ENCODE results near the gene BFSP1. TPM values are rescaled to one million over a fixed set of nuclear protein-coding genes. Genes with fewer than 3 reads are reported as not detected.

BFSP1 gene
- polyA plus RNA-seq, 1 of the 3 experiments (the other 2 are of a cell fraction), result 7.1 TPM

DNA sequence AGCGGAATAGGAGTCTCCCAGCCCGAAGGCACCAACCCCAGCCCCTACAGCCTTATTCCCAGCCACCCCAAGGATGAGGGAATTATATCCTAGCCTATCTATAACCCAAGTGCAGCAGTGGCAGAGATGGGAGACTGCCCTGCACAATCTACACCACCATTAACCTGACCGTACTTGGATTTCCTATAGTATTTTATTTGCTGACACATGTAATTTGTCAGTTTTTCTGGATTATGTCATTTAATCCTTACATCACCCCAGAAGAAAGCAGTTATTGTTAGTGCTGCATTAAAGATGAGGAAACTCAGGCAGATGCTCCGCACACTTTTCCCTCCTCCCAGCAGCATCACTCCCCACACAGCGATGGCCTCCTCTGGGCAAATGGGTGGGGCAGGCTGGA lies 6.0 kb downstream of the BFSP1 start:
- POLR2A ChIA-PET, result no interaction called here
- H3K4me1 ChIP-seq (ENCODE audit: control insufficient read depth in 1 of 2, insufficient read depth in 2 of 2, low read depth in 1 of 2, low read length in 1 of 2), result peaks cover 0 to 3% of the 10 kb centered on the region in 2 experiments; a peak in 1 of 4 replicates
- no peak overlapping the region for H3K9ac ChIP-seq
- no peak overlapping the region for H3K4me2 ChIP-seq
- CTCF ChIA-PET, result interaction anchor here (0.7 to 1.2 kb wide), 2 partner anchors 14 to 374 kb away, joined by 3 to 4 read pairs; no protein-coding TSS in a partner anchor
- no peak overlapping the region for H3K27ac ChIP-seq (ENCODE audit: low read depth in 2 of 2, low read length in 1 of 2)
- no peaks in the 10 kb centered on the region for H3F3A ChIP-seq (replicated peaks; ENCODE audit: insufficient read depth)
- no peaks in the 10 kb centered on the region for H4K20me1 ChIP-seq (ENCODE audit: insufficient read depth)
- no peaks in the 10 kb centered on the region for H3K27me3 ChIP-seq (ENCODE audit: insufficient read depth)
- DNase-seq, result no peak
- WGBS (ENCODE audit: low lambda C conversion rate), result 93% methylated on average over 5 of the region's 5 CpGs
- no peak overlapping the region for H2AFZ ChIP-seq (ENCODE audit: low read depth)
- no peak overlapping the region for H3K4me3 ChIP-seq (ENCODE audit: low read depth in 2 of 2, low read length in 1 of 2)
- H3K36me3 ChIP-seq (replicated peaks in 1 of 2; ENCODE audit: control insufficient read depth in 1 of 2, insufficient read depth in 2 of 2, low read length in 1 of 2), result no peaks in the 10 kb centered on the region
- no peaks in the 10 kb centered on the region for H3K9me3 ChIP-seq
- no peaks in the 10 kb centered on the region for H3K9me2 ChIP-seq
- H3K79me2 ChIP-seq (ENCODE audit: insufficient read depth), result no peaks in the 10 kb centered on the region
- TF ChIP-seq EZH2phosphoT487 (IDR thresholded peaks at IDR 0.05; ENCODE audit: borderline replicate concordance, low read depth), result no peak
- TF ChIP-seq RCOR1 (IDR thresholded peaks at IDR 0.05; ENCODE audit: low read length), result no peak
- TF ChIP-seq TCF12 (IDR thresholded peaks at IDR 0.05), result no peak

DNA sequence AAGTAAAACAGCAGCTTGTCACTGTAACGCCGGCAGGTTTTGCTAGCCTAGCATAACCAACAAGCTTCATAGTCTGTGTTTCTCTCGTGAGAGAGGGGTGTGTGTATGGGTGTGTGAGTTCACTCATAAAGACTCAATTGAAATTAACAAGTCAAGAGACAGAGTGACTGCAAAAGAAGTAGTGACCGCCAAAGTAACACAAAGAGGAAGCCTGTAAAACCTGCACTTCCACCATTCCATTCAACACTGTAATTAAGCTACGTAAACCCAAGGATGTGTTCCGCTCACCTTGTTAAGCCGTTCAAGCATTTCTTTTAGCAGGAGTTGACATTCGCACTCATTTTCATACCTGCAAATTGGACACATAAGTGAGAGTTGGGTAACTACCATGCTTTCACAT lies 6.6 kb downstream of the BFSP1 start:
- H3K4me1 ChIP-seq (ENCODE audit: control insufficient read depth in 1 of 2, insufficient read depth in 2 of 2, low read depth in 1 of 2, low read length in 1 of 2), result peaks cover 0 to 3% of the 10 kb centered on the region in 2 experiments; a peak in 1 of 4 replicates
- H3K36me3 ChIP-seq (replicated peaks in 1 of 2; ENCODE audit: control insufficient read depth in 1 of 2, insufficient read depth in 2 of 2, low read length in 1 of 2), result no peaks in the 10 kb centered on the region
- H2AFZ ChIP-seq (ENCODE audit: low read depth), result no peak overlapping the region
- WGBS (ENCODE audit: low lambda C conversion rate), result 72% methylated on average over 8 of the region's 8 CpGs
- H3F3A ChIP-seq (replicated peaks; ENCODE audit: insufficient read depth), result no peaks in the 10 kb centered on the region
- DNase-seq, result no peak
- no peaks in the 10 kb centered on the region for H3K9me2 ChIP-seq
- H3K79me2 ChIP-seq (ENCODE audit: insufficient read depth), result no peaks in the 10 kb centered on the region
- no peaks in the 10 kb centered on the region for H4K20me1 ChIP-seq (ENCODE audit: insufficient read depth)
- TF ChIP-seq, protein P1, sequence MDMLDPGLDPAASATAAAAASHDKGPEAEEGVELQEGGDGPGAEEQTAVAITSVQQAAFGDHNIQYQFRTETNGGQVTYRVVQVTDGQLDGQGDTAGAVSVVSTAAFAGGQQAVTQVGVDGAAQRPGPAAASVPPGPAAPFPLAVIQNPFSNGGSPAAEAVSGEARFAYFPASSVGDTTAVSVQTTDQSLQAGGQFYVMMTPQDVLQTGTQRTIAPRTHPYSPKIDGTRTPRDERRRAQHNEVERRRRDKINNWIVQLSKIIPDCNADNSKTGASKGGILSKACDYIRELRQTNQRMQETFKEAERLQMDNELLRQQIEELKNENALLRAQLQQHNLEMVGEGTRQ (IDR thresholded peaks at IDR 0.05; ENCODE audit: borderline replicate concordance, low read depth, low read length), result no peak
- TF ChIP-seq GATA2 (CRISPR knock-in tag; IDR thresholded peaks at IDR 0.05) (no peak), JUND (IDR thresholded peaks at IDR 0.05) (no peak), FOSL2 (IDR thresholded peaks at IDR 0.05; ENCODE audit: borderline replicate concordance, low read depth) (no peak), TEAD4 (IDR thresholded peaks at IDR 0.05; ENCODE audit: borderline replicate concordance, insufficient read depth) (no peak), FOXM1 (IDR thresholded peaks at IDR 0.05; ENCODE audit: low read depth) (no peak), ELF1 (IDR thresholded peaks at IDR 0.05) (no peak), MXI1 (IDR thresholded peaks at IDR 0.05; ENCODE audit: low read depth, low read length) (no peak), TCF12 (IDR thresholded peaks at IDR 0.05) (no peak), YY1 (IDR thresholded peaks at IDR 0.05; ENCODE audit: low read depth) (no peak), RXRA (IDR thresholded peaks at IDR 0.05; ENCODE audit: borderline replicate concordance, low read depth) (no peak), NRF1 (IDR thresholded peaks at IDR 0.05; ENCODE audit: low read depth, low read length) (no peak)
- TF ChIP-seq, protein P2, sequence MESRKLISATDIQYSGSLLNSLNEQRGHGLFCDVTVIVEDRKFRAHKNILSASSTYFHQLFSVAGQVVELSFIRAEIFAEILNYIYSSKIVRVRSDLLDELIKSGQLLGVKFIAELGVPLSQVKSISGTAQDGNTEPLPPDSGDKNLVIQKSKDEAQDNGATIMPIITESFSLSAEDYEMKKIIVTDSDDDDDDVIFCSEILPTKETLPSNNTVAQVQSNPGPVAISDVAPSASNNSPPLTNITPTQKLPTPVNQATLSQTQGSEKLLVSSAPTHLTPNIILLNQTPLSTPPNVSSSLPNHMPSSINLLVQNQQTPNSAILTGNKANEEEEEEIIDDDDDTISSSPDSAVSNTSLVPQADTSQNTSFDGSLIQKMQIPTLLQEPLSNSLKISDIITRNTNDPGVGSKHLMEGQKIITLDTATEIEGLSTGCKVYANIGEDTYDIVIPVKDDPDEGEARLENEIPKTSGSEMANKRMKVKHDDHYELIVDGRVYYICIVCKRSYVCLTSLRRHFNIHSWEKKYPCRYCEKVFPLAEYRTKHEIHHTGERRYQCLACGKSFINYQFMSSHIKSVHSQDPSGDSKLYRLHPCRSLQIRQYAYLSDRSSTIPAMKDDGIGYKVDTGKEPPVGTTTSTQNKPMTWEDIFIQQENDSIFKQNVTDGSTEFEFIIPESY (IDR thresholded peaks at IDR 0.05; ENCODE audit: borderline replicate concordance, low read depth), result no peak
- TF ChIP-seq, protein P3, sequence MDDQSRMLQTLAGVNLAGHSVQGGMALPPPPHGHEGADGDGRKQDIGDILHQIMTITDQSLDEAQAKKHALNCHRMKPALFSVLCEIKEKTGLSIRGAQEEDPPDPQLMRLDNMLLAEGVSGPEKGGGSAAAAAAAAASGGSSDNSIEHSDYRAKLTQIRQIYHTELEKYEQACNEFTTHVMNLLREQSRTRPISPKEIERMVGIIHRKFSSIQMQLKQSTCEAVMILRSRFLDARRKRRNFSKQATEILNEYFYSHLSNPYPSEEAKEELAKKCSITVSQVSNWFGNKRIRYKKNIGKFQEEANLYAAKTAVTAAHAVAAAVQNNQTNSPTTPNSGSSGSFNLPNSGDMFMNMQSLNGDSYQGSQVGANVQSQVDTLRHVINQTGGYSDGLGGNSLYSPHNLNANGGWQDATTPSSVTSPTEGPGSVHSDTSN (IDR thresholded peaks at IDR 0.05), result no peak
- TF ChIP-seq, protein P4, sequence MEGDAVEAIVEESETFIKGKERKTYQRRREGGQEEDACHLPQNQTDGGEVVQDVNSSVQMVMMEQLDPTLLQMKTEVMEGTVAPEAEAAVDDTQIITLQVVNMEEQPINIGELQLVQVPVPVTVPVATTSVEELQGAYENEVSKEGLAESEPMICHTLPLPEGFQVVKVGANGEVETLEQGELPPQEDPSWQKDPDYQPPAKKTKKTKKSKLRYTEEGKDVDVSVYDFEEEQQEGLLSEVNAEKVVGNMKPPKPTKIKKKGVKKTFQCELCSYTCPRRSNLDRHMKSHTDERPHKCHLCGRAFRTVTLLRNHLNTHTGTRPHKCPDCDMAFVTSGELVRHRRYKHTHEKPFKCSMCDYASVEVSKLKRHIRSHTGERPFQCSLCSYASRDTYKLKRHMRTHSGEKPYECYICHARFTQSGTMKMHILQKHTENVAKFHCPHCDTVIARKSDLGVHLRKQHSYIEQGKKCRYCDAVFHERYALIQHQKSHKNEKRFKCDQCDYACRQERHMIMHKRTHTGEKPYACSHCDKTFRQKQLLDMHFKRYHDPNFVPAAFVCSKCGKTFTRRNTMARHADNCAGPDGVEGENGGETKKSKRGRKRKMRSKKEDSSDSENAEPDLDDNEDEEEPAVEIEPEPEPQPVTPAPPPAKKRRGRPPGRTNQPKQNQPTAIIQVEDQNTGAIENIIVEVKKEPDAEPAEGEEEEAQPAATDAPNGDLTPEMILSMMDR (IDR thresholded peaks at IDR 0.05), result no peak
- TF ChIP-seq, protein P5, sequence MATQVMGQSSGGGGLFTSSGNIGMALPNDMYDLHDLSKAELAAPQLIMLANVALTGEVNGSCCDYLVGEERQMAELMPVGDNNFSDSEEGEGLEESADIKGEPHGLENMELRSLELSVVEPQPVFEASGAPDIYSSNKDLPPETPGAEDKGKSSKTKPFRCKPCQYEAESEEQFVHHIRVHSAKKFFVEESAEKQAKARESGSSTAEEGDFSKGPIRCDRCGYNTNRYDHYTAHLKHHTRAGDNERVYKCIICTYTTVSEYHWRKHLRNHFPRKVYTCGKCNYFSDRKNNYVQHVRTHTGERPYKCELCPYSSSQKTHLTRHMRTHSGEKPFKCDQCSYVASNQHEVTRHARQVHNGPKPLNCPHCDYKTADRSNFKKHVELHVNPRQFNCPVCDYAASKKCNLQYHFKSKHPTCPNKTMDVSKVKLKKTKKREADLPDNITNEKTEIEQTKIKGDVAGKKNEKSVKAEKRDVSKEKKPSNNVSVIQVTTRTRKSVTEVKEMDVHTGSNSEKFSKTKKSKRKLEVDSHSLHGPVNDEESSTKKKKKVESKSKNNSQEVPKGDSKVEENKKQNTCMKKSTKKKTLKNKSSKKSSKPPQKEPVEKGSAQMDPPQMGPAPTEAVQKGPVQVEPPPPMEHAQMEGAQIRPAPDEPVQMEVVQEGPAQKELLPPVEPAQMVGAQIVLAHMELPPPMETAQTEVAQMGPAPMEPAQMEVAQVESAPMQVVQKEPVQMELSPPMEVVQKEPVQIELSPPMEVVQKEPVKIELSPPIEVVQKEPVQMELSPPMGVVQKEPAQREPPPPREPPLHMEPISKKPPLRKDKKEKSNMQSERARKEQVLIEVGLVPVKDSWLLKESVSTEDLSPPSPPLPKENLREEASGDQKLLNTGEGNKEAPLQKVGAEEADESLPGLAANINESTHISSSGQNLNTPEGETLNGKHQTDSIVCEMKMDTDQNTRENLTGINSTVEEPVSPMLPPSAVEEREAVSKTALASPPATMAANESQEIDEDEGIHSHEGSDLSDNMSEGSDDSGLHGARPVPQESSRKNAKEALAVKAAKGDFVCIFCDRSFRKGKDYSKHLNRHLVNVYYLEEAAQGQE (IDR thresholded peaks at IDR 0.05; ENCODE audit: low read depth, low read length), result no peak
- H3K4me2 ChIP-seq, result no peak overlapping the region
- H3K27ac ChIP-seq (ENCODE audit: low read depth in 2 of 2, low read length in 1 of 2), result no peak overlapping the region
- ChIA-PET CTCF (interaction anchor here (0.7 to 1.2 kb wide), 3 partner anchors 13 to 375 kb away, joined by 3 to 4 read pairs (median 3); no protein-coding TSS in a partner anchor), POLR2A (no interaction called here)
- H3K9me3 ChIP-seq, result no peaks in the 10 kb centered on the region
- H3K9ac ChIP-seq, result no peak overlapping the region
- no peaks in the 10 kb centered on the region for H3K27me3 ChIP-seq (ENCODE audit: insufficient read depth)
- no peak overlapping the region for H3K4me3 ChIP-seq (ENCODE audit: low read depth in 2 of 2, low read length in 1 of 2)

Measured in SK-N-SH (cell line).